BJ (cell line): ENCODE results near the gene PRKAG2. TPM values are rescaled to one million over a fixed set of nuclear protein-coding genes. Genes with fewer than 3 reads are reported as not detected.

Source experiments
- CTCF ChIA-PET: fragments of 350-600 bp; formaldehyde crosslinking; extraction: SDS; loops from one replicate; lab custom pipeline; 2021; ENCODE audit warnings: antibody characterized with exemption, inconsistent platforms; lab: Yijun Ruan, JAX
- POLR2A ChIA-PET: fragments of 300-600 bp; sonication (Branson Sonifier 250); formaldehyde crosslinking; extraction: SDS; loops from one replicate; lab custom pipeline; 2021; ENCODE audit warnings: antibody characterized with exemption; lab: Charles Lee
- DNase-seq: peaks from one replicate; pipeline ENCODE4 v3.0.0-alpha.2; 2011; ENCODE audit warnings: low read depth
- H3K27me3 ChIP-seq: 2 replicates; pipeline ENCODE4 v1.6.0; 2011; ENCODE audit warnings: low read length; ENCODE audit not compliant: control insufficient read depth, insufficient read depth
- H3K36me3 ChIP-seq: 2 replicates; pipeline ENCODE4 v1.5.1; 2011; ENCODE audit warnings: low read length; ENCODE audit not compliant: control insufficient read depth, insufficient read depth
- H3K4me3 ChIP-seq: 2 replicates; pipeline ENCODE4 v1.5.1; 2011; ENCODE audit warnings: low read depth, mild to moderate bottlenecking, control low read depth, low read length
- CTCF ChIP-seq: IDR thresholded peaks from 2 replicates; pipeline ENCODE4 v1.5.1; 2011; ENCODE audit warnings: low read depth, mild to moderate bottlenecking, control low read depth, inconsistent platforms, low read length, moderate library complexity; ENCODE audit not compliant: insufficient read depth
- polyA plus RNA-seq: library from polyadenylated mRNA; depleted of rRNA; stranded (reverse); fragments of >200 nt; gene quantifications from 2 replicates; pipeline ENCODE4 v1.2.3, GENCODE V29; 2011

The PRKAG2 gene
- polyA plus RNA-seq, 1 experiment: 11.3 TPM

- no peak overlapping the region for H3K4me3 ChIP-seq
- H3K36me3 ChIP-seq: no peaks in the 10 kb centered on the region
- ChIA-PET POLR2A (no interaction called here), CTCF (no interaction called here)
- no peak for DNase-seq
- TF ChIP-seq CTCF: no peak
- H3K27me3 ChIP-seq: no peaks in the 10 kb centered on the region; the same call in 1 of the 2 replicates
Observed at GRCh38 chr7:151859111-151859947, 17.6 kb downstream of the PRKAG2 start.

- CTCF ChIA-PET: interaction anchor here (1.0 kb wide), 1 partner anchor 11 kb away, joined by 3 read pairs; no protein-coding TSS in a partner anchor
- no peak for TF ChIP-seq CTCF
Observed at GRCh38 chr7:151858456-151858855, 18.5 kb downstream of the PRKAG2 start.

GRCh38 chr7:151857866-151858450, 19.0 kb downstream of the PRKAG2 start:
- TF ChIP-seq CTCF: no peak
- Histone ChIP-seq H3K36me3 (no peaks in the 10 kb centered on the region), H3K4me3 (no peak overlapping the region), H3K27me3 (no peaks in the 10 kb centered on the region; the same call in 1 of the 2 replicates)
- CTCF ChIA-PET: interaction anchor here (1.0 kb wide), 1 partner anchor 11 kb away, joined by 3 read pairs; no protein-coding TSS in a partner anchor
- no peak for DNase-seq
- POLR2A ChIA-PET: no interaction called here

More at GRCh38 chr7:151858456-151858855, 18.5 kb downstream of the PRKAG2 start:
- Histone ChIP-seq H3K36me3 (no peaks in the 10 kb centered on the region), H3K4me3 (no peak overlapping the region), H3K27me3 (no peaks in the 10 kb centered on the region; the same call in 1 of the 2 replicates)
- no peak for DNase-seq
- POLR2A ChIA-PET: no interaction called here

- CTCF ChIA-PET: no interaction called here
- TF ChIP-seq CTCF: no peak
- POLR2A ChIA-PET: no interaction called here
- Histone ChIP-seq H3K4me3 (no peak overlapping the region), H3K27me3 (no peaks in the 10 kb centered on the region; the same call in 1 of the 2 replicates), H3K36me3 (no peaks in the 10 kb centered on the region)
- no peak for DNase-seq
Observed at GRCh38 chr7:151857412-151857811, 19.5 kb downstream of the PRKAG2 start.

GRCh38 chr7:151856516-151856915, 20.4 kb downstream of the PRKAG2 start:
- ChIA-PET CTCF (no interaction called here), POLR2A (no interaction called here)
- TF ChIP-seq CTCF: no peak
- no peak overlapping the region for H3K4me3 ChIP-seq
- no peaks in the 10 kb centered on the region; the same call in 1 of the 2 replicates for H3K27me3 ChIP-seq
- DNase-seq: no peak
- no peaks in the 10 kb centered on the region for H3K36me3 ChIP-seq
